Neural crest cell (in vitro differentiated cells): ENCODE data around the gene LDAH. TPM values are rescaled to one million over a fixed set of nuclear protein-coding genes. Genes with fewer than 3 reads are reported as not detected.

Experiments
- DNase-seq: peaks from one replicate; pipeline ENCODE4 v3.0.0; 2021; ENCODE audit warnings: low read depth, mixed read lengths, low spot score
- H3K27ac Mint-ChIP-seq: one replicate; pipeline ENCODE4 v1.8.0; 2021; ENCODE audit warnings: mild to moderate bottlenecking, mixed read lengths; ENCODE audit not compliant: unreplicated experiment
- H3K27me3 Mint-ChIP-seq: 2 replicates; pipeline ENCODE4 v1.8.0; 2021; ENCODE audit warnings: low read depth, mild to moderate bottlenecking, mixed read lengths
- H3K36me3 Mint-ChIP-seq: 2 replicates; pipeline ENCODE4 v1.8.0; 2021; ENCODE audit warnings: low read depth, mild to moderate bottlenecking, mixed read lengths
- H3K4me1 Mint-ChIP-seq: 2 replicates; pipeline ENCODE4 v1.8.0; 2021; ENCODE audit warnings: mixed read lengths
- H3K4me3 Mint-ChIP-seq: one replicate; pipeline ENCODE4 v1.8.0; 2021; ENCODE audit warnings: mild to moderate bottlenecking, mixed read lengths
- H3K9me3 Mint-ChIP-seq: 2 replicates; pipeline ENCODE4 v1.8.0; 2021; ENCODE audit warnings: mixed read lengths
- total RNA-seq: library from RNA; stranded (reverse); gene quantifications from 2 replicates; pipeline ENCODE4 v1.2.1, GENCODE V29; 2021
- TF ChIP-seq, protein P1 (sequence below): fragments of 200-600 bp; sonication (generic); conservative IDR thresholded peaks from 2 replicates; pipeline ENCODE4 v1.5.0; 2021; ENCODE audit warnings: antibody characterized with exemption, mild to moderate bottlenecking

Gene LDAH
- total RNA-seq, 1 donor from 2014 or later, result 49.7 TPM

DNA sequence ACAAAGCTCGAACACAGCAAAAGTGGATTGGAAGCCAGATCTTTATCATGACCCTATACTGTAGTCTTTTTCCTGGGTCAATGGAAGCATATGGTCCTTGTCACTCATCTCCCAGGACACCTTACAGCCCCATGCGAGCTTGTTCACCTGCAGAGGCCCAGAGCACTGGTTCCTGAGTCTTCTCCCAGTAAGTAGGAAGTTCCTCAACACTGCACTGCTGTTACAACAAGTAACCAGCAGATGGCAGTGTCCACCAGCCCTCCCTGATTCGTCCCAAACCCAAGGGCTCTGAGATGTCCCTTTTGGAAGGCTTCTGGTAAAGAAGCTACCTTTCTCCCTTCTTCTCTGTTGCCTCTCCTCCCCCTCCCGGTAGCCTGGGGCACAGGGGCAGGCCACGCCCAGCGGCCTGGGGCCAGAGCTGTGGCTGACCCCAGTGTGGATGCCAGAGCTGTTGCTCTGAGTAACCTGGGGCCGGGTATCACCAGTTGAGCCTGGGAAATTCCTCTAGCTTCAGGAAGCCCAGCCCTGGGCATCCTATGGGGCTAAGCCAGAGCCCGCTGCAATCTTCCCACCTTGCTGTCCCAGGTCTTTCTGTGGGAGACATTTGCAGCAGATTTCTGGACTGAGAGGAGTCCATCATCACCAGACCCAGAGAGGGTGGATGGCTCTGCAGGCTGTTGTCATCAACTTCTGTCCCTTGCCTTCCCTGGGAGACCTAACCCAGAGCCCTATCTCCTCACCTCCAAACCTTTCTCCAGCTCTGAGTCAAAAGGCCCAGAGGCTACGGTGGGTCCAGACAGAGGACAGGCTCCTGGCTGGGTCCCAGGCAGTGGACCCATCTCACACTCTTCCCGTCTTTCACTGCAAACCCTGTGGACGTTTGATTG, 161.2 kb downstream of the LDAH start:
- TF ChIP-seq, protein P1, sequence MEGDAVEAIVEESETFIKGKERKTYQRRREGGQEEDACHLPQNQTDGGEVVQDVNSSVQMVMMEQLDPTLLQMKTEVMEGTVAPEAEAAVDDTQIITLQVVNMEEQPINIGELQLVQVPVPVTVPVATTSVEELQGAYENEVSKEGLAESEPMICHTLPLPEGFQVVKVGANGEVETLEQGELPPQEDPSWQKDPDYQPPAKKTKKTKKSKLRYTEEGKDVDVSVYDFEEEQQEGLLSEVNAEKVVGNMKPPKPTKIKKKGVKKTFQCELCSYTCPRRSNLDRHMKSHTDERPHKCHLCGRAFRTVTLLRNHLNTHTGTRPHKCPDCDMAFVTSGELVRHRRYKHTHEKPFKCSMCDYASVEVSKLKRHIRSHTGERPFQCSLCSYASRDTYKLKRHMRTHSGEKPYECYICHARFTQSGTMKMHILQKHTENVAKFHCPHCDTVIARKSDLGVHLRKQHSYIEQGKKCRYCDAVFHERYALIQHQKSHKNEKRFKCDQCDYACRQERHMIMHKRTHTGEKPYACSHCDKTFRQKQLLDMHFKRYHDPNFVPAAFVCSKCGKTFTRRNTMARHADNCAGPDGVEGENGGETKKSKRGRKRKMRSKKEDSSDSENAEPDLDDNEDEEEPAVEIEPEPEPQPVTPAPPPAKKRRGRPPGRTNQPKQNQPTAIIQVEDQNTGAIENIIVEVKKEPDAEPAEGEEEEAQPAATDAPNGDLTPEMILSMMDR, result peak; percentile 98
- Mint-ChIP-seq H3K27ac (no peak overlapping the region), H3K27me3 (peaks cover 95% of the 10 kb centered on the region), H3K4me1 (peaks cover 4% of the 10 kb centered on the region), H3K36me3 (no peaks in the 10 kb centered on the region), H3K9me3 (no peaks in the 10 kb centered on the region), H3K4me3 (no peak overlapping the region)
- DNase-seq, result peak; percentile 66

DNA sequence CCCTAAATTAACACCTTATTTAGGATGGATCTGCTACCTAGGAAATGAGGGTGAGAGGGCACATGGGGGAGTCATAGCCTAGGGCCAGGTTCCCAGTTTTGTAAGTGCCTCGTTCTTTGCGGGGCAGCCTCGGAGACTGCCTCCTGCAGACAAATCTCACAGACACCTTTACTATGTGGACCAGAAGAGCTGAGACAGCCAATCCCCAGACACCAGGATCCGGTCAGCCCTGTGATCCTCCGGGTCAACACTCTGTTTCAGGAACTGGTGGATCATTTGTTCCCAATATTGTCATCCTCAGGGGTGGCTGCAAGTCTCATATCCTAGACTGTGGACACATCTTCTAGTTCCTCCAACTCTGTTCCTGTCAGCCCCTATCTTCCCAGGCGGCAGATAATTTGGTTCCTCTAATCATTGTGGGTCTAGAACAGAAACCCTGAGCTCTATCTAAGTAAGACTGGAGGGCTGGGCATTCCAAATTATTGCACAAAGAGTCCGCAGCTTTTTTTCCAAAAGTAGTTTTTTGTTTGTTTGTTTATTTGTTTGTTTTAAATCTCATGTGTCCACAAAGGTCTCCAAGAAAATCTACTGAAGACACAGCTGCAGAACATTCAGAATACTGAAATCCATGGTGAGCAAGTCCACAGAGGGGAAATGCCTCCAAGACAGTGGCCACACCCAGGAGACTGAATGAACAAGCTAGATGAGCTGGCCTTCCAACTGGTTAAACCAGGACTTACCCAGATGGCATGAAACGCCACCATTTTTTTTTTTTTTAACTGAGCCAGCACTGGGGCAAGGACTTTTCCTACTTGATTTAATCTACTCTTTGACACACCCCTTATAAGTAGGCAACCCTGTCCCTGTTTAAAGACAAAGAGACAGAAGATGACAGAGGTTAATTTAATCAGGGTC, 162.1 kb downstream of the LDAH start:
- no peak for DNase-seq
- H3K4me1 Mint-ChIP-seq, result no peaks in the 10 kb centered on the region
- TF ChIP-seq, protein P1, result no peak
- no peaks in the 10 kb centered on the region for H3K36me3 Mint-ChIP-seq
- no peaks in the 10 kb centered on the region for H3K9me3 Mint-ChIP-seq
- H3K27ac Mint-ChIP-seq, result no peak overlapping the region
- no peak overlapping the region for H3K4me3 Mint-ChIP-seq
- peaks cover 92% of the 10 kb centered on the region for H3K27me3 Mint-ChIP-seq

DNA sequence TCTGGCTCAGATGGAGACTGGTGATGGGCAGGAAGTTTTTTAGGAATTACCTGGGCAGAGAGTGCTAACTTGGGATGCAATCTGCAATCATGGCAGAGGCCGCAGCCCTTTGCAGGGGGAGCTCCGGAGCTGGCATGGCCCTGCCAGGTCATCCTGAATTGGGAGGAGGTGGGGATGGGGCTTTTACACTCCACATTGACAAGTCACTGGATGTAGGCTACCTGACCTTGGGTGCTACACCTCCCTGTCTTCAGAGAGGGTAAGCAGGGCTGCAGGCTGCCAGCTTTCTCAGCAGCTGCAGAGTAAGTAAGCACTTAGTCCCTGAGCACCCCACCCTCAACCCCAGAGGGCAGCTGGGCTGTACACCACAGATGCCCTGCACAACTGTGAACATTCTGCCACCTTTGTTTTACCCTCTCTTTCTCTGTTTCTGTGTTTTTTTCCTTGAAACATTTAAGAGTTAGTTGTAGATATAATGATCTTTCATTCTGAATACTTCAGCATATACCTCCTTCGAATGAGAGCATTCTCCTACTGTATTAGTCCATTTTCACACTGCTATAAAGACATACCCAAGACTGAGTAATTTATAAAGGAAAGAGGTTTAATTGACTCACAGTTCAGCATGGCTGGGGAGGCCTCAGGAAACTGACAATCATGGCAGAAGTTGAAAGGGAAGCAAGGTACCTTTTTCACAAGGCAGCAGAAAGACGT, 165.2 kb downstream of the LDAH start:
- Mint-ChIP-seq H3K4me3 (no peak overlapping the region), H3K27ac (no peak overlapping the region), H3K27me3 (peaks cover 73% of the 10 kb centered on the region), H3K4me1 (no peaks in the 10 kb centered on the region), H3K36me3 (no peaks in the 10 kb centered on the region), H3K9me3 (no peaks in the 10 kb centered on the region)
- DNase-seq, result no peak
- TF ChIP-seq, protein P1, result no peak

DNA sequence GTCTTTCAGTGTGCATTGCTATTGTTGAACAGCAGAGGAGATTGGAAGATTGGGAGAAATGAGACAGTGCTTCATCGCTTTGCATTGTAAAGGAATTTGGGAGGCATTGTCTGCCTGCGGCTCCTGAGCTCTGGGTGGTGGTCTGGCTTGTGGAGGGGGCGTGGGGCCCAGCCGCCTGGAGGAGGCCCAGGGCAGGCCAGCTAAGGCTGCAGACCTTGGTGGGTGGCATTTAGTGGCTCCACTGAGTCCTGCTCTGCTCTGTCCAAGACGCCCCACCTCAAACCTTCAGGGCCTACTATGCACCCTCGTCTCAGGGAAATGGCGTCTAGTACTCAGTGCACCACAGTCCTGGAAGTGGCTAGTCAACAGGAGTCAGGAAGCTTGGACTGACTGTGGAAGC, 166.3 kb downstream of the LDAH start:
- peaks cover 62% of the 10 kb centered on the region for H3K27me3 Mint-ChIP-seq
- H3K9me3 Mint-ChIP-seq, result no peaks in the 10 kb centered on the region
- TF ChIP-seq, protein P1, result no peak

DNA sequence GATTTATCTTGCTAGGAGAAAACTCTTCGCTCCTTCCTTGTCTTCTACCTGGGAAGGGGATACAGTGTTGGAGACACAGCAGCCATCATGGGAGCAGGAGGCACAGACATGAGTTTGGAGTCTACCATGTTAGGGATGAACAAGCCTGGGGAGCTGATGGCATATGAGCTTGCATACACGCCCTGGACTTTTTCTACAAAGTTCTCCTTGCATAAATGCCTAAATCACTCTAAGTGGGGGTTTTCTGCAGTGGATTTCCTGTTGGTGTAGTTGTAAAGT, 168.4 kb downstream of the LDAH start:
- no peaks in the 10 kb centered on the region for H3K36me3 Mint-ChIP-seq
- no peaks in the 10 kb centered on the region for H3K9me3 Mint-ChIP-seq
- no peak overlapping the region for H3K4me3 Mint-ChIP-seq
- H3K27ac Mint-ChIP-seq, result no peak overlapping the region
- TF ChIP-seq, protein P1, result no peak
- H3K4me1 Mint-ChIP-seq, result peaks cover 18% of the 10 kb centered on the region
- peaks cover 41% of the 10 kb centered on the region for H3K27me3 Mint-ChIP-seq
- DNase-seq, result no peak

More for the DNA sequence above, 166.3 kb downstream of the LDAH start:
- no peaks in the 10 kb centered on the region for H3K36me3 Mint-ChIP-seq
- no peak overlapping the region for H3K4me3 Mint-ChIP-seq
- peaks cover 6% of the 10 kb centered on the region for H3K4me1 Mint-ChIP-seq
- no peak overlapping the region for H3K27ac Mint-ChIP-seq
- no peak for DNase-seq
